Ishikawa (cell line): ENCODE data around the gene SMIM26.

Experiments used
- CEBPB ChIP-seq: IDR thresholded peaks from 2 replicates; pipeline ENCODE4 v1.6.1; 2012
- CREB1 ChIP-seq: IDR thresholded peaks from 2 replicates; pipeline ENCODE4 v1.6.1; 2012; ENCODE audit warnings: low read depth
- EGR1 ChIP-seq: IDR thresholded peaks from 2 replicates; pipeline ENCODE4 v1.6.1; 2012
- EP300 ChIP-seq: IDR thresholded peaks from 2 replicates; pipeline ENCODE4 v1.6.1; 2012; ENCODE audit warnings: borderline replicate concordance
- FOXM1 ChIP-seq: IDR thresholded peaks from 2 replicates; pipeline ENCODE4 v1.6.1; 2012; ENCODE audit warnings: low read depth, borderline replicate concordance
- NFIC ChIP-seq: IDR thresholded peaks from 2 replicates; pipeline ENCODE4 v1.6.1; 2012
- RAD21 ChIP-seq: IDR thresholded peaks from 2 replicates; pipeline ENCODE4 v1.6.1; 2012; ENCODE audit warnings: low read depth
- REST ChIP-seq: IDR thresholded peaks from 2 replicates; pipeline ENCODE4 v1.6.1; 2012; ENCODE audit warnings: low read depth, mild to moderate bottlenecking
- TAF1 ChIP-seq: IDR thresholded peaks from 2 replicates; pipeline ENCODE4 v1.6.1; 2012; ENCODE audit warnings: low read depth, mild to moderate bottlenecking
- TCF12 ChIP-seq: IDR thresholded peaks from 2 replicates; pipeline ENCODE4 v1.6.1; 2012; ENCODE audit warnings: low read depth
- TEAD4 ChIP-seq: IDR thresholded peaks from 2 replicates; pipeline ENCODE4 v1.6.1; 2012
- USF1 ChIP-seq: IDR thresholded peaks from 2 replicates; pipeline ENCODE4 v1.6.1; 2012
- YY1 ChIP-seq: IDR thresholded peaks from 2 replicates; pipeline ENCODE4 v1.6.1; 2012; ENCODE audit warnings: low read depth
- ZBTB7A ChIP-seq: IDR thresholded peaks from 2 replicates; pipeline ENCODE4 v1.6.1; 2012; ENCODE audit warnings: low read depth
- TF ChIP-seq, protein P1 (sequence below): IDR thresholded peaks from 2 replicates; pipeline ENCODE4 v1.6.1; 2012

SMIM26 gene

GRCh38 chr20:18533978-18534644, 33.1 kb upstream of the SMIM26 start:
- TF ChIP-seq, protein P1, sequence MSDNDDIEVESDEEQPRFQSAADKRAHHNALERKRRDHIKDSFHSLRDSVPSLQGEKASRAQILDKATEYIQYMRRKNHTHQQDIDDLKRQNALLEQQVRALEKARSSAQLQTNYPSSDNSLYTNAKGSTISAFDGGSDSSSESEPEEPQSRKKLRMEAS: no peak
- TF ChIP-seq TAF1 (no peak), CREB1 (no peak), YY1 (no peak), CEBPB (no peak), FOXM1 (no peak), USF1 (no peak), RAD21 (no peak), EGR1 (no peak), TEAD4 (no peak), ZBTB7A (no peak), REST (no peak)

GRCh38 chr20:18537651-18538050, 29.6 kb upstream of the SMIM26 start:
- TF ChIP-seq RAD21 (no peak), YY1 (no peak), TEAD4 (no peak), EP300 (no peak), REST (no peak), TCF12 (no peak), CEBPB (no peak), TAF1 (no peak), EGR1 (no peak), USF1 (no peak), ZBTB7A (no peak)
- TF ChIP-seq, protein P1: no peak

GRCh38 chr20:18541741-18542140, 25.5 kb upstream of the SMIM26 start:
- TF ChIP-seq EP300 (no peak), CEBPB (no peak), TEAD4 (no peak), REST (no peak), YY1 (no peak), FOXM1 (no peak), ZBTB7A (no peak)

DNA sequence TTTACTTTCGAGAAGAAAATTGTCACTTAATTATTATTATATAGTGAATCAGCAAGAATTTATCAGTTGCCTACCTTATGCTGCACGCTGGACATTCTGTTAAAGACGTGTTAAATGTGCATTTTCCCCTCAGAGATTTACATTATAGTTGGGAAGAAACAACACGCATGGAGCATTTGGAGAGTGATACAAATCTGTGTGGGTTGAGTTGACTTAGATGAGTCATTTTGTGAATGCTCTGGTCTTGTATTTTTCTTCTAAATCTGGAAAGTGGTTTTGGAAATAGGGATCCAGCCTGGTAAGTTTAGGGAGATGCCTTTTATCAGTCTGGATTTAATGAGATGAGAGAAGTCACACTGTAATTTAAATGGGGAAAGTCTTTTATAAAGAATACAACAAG, 24.0 kb upstream of the SMIM26 start:
- TF ChIP-seq REST (no peak), NFIC (no peak), EGR1 (no peak), USF1 (no peak), ZBTB7A (no peak), CEBPB (no peak), FOXM1 (no peak), TCF12 (no peak), CREB1 (no peak), EP300 (no peak), TAF1 (no peak), YY1 (no peak), RAD21 (no peak), TEAD4 (no peak)
- TF ChIP-seq, protein P1: no peak
